Spleen (tissue), 7 donors: ENCODE results near the gene GRIK4.

ENCODE experiments used
- CTCF ChIP-seq, 11 experiments: fragments of 200-600 bp in 7 of 11; fragments of 450-650 bp in 4 of 11; sonication (generic) in 4 of 11; IDR thresholded peaks in 8 of 11; conservative IDR thresholded peaks in 3 of 11; 1 replicate in 7 of 11; 2 replicates in 4 of 11; pipeline versions ENCODE4 v1.4.0 to v1.8.0; 2016 to 2021; ENCODE audit warnings: antibody characterized with exemption in 11 of 11, inconsistent platforms in 4 of 11, mild to moderate bottlenecking in 1 of 11
- POLR2A ChIP-seq, 3 donors: fragments of 450-650 bp; IDR thresholded peaks; one replicate each; pipeline ENCODE4 v1.5.1; 2017; ENCODE audit warnings: antibody characterized with exemption in 3 of 3, mild to moderate bottlenecking in 1 of 3
- POLR2AphosphoS5 ChIP-seq, 3 donors: sonication (generic); formaldehyde crosslinking; IDR thresholded peaks; one replicate each; pipeline ENCODE4 v1.5.1; 2017; ENCODE audit warnings: antibody characterized with exemption in 3 of 3
- donor health status: DM: no; HTN: no; CAD: no; lungs with moderate emphysema.
- donor health status: DM: no; HTN: no; CAD: no.
- donor health status: DM: no; HTN: no; CAD: no.

GRCh38 chr11:120540744-120541465, 29.4 kb downstream of the GRIK4 start:
- TF ChIP-seq POLR2AphosphoS5 (IDR thresholded peaks at IDR 0.05) (no peak), CTCF (IDR thresholded peaks at IDR 0.05 in 8 of 11, conservative IDR thresholded peaks at IDR 0.05 in 3 of 11) (no peak), POLR2A (IDR thresholded peaks at IDR 0.05) (no peak)
